ENCODE data around the gene BOK. TPM values are rescaled to one million over a fixed set of nuclear protein-coding genes. Genes with fewer than 3 reads are reported as not detected.

The BOK gene
- polyA plus RNA-seq, 1 donor from 2014 or later: 2.3 TPM

- Histone ChIP-seq H2AFZ (ENCODE audit: low read depth, low read length) (no peak overlapping the region), H3K9me2 (ENCODE audit: insufficient read depth, low read length) (no peaks in the 10 kb centered on the region), H3K27ac (ENCODE audit: low read length) (no peak overlapping the region), H4K20me1 (ENCODE audit: insufficient read depth) (no peaks in the 10 kb centered on the region), H3K4me3 (ENCODE audit: low read length) (no peak overlapping the region), H3K79me2 (replicated peaks; ENCODE audit: insufficient read depth, low read length) (no peaks in the 10 kb centered on the region), H3F3A (ENCODE audit: insufficient read depth, low read length, poor library complexity, severe bottlenecking) (no peaks in the 10 kb centered on the region), H3K27me3 (ENCODE audit: insufficient read depth, low read depth, low read length) (peaks cover 28% of the 10 kb centered on the region), H3K36me3 (ENCODE audit: insufficient read depth, low read length) (no peaks in the 10 kb centered on the region), H3K9ac (ENCODE audit: low read length) (no peak overlapping the region), H3K4me2 (ENCODE audit: low read length) (no peak overlapping the region), H3K9me3 (ENCODE audit: low read length) (no peaks in the 10 kb centered on the region)
- no peak for TF ChIP-seq POLR2AphosphoS5 (IDR thresholded peaks at IDR 0.05)
- TF ChIP-seq SMC3 (conservative IDR thresholded peaks at IDR 0.05; ENCODE audit: poor library complexity): no peak
- no peak for TF ChIP-seq MXI1 (conservative IDR thresholded peaks at IDR 0.05; ENCODE audit: poor library complexity, severe bottlenecking)
- TF ChIP-seq TAF1 (IDR thresholded peaks at IDR 0.05; ENCODE audit: low read depth): no peak
- TF ChIP-seq EZH2 (IDR thresholded peaks at IDR 0.05; ENCODE audit: borderline replicate concordance, insufficient read depth, low read length, poor library complexity, severe bottlenecking): no peak
- TF ChIP-seq EP300 (conservative IDR thresholded peaks at IDR 0.05; ENCODE audit: poor library complexity, severe bottlenecking): no peak
- TF ChIP-seq CTCF (IDR thresholded peaks at IDR 0.05; ENCODE audit: poor library complexity, severe bottlenecking): no peak
- no peak for TF ChIP-seq RAD21 (conservative IDR thresholded peaks at IDR 0.05)
- TF ChIP-seq REST (IDR thresholded peaks at IDR 0.05; ENCODE audit: borderline replicate concordance): no peak
Observed at GRCh38 chr2:241542278-241542605, 16.3 kb upstream of the BOK start.

GRCh38 chr2:241545106-241545505, 13.4 kb upstream of the BOK start:
- TF ChIP-seq CTCF (IDR thresholded peaks at IDR 0.05; ENCODE audit: poor library complexity, severe bottlenecking): no peak
- no peak for TF ChIP-seq EZH2 (IDR thresholded peaks at IDR 0.05; ENCODE audit: borderline replicate concordance, insufficient read depth, low read length, poor library complexity, severe bottlenecking)
- no peak for TF ChIP-seq SMC3 (conservative IDR thresholded peaks at IDR 0.05; ENCODE audit: poor library complexity)
- TF ChIP-seq POLR2AphosphoS5 (IDR thresholded peaks at IDR 0.05): no peak
- no peak for TF ChIP-seq EP300 (conservative IDR thresholded peaks at IDR 0.05; ENCODE audit: poor library complexity, severe bottlenecking)
- H3F3A ChIP-seq (ENCODE audit: insufficient read depth, low read length, poor library complexity, severe bottlenecking): no peaks in the 10 kb centered on the region
- no peak overlapping the region for H2AFZ ChIP-seq (ENCODE audit: low read depth, low read length)
- no peak overlapping the region for H3K4me2 ChIP-seq (ENCODE audit: low read length)
- H3K9me2 ChIP-seq (ENCODE audit: insufficient read depth, low read length): no peaks in the 10 kb centered on the region
- H3K27me3 ChIP-seq (ENCODE audit: insufficient read depth, low read depth, low read length): peaks cover 28% of the 10 kb centered on the region
- H3K36me3 ChIP-seq (ENCODE audit: insufficient read depth, low read length): no peaks in the 10 kb centered on the region
- H3K4me3 ChIP-seq (ENCODE audit: low read length): no peak overlapping the region
- no peaks in the 10 kb centered on the region for H3K79me2 ChIP-seq (replicated peaks; ENCODE audit: insufficient read depth, low read length)
- no peaks in the 10 kb centered on the region for H4K20me1 ChIP-seq (ENCODE audit: insufficient read depth)
- no peak overlapping the region for H3K9ac ChIP-seq (ENCODE audit: low read length)
- H3K27ac ChIP-seq (ENCODE audit: low read length): no peak overlapping the region
- no peaks in the 10 kb centered on the region for H3K9me3 ChIP-seq (ENCODE audit: low read length)

Data from neural cell (in vitro differentiated cells).